B cell (primary cell): Measurements from ENCODE around the gene PREB. TPM values are rescaled to one million over a fixed set of nuclear protein-coding genes. Genes with fewer than 3 reads are reported as not detected.

Source experiments
- ATAC-seq: fragments of 200-7000 bp; cut with Tn5 transposase; one replicate; pipeline ENCODE4 v1.10.0; 2021; ENCODE audit warnings: low read depth, mild to moderate bottlenecking, moderate number of reproducible peaks, moderate library complexity
- CTCF ChIA-PET: fragments of 350-600 bp; sonication (Branson Sonifier 250); formaldehyde crosslinking; loops from one replicate; lab custom pipeline; 2021; ENCODE audit warnings: antibody characterized with exemption, inconsistent platforms; lab: Charles Lee
- POLR2A ChIA-PET: fragments of 350-600 bp; sonication (Branson Sonifier 250); formaldehyde crosslinking; loops from one replicate; lab custom pipeline; 2021; ENCODE audit warnings: antibody characterized with exemption; lab: Charles Lee
- DNase-seq: peaks from one replicate; pipeline ENCODE4 v3.0.0; 2013
- H2AFZ ChIP-seq: 2 replicates; pipeline ENCODE4 v1.6.1; 2012; ENCODE audit warnings: mild to moderate bottlenecking, low read depth, low read length; ENCODE audit not compliant: insufficient read depth, poor library complexity, severe bottlenecking
- H3K27ac ChIP-seq, 2 donors: 1 replicate in 1 of 2; 2 replicates in 1 of 2; pipeline ENCODE4 v1.5.1; 2012 to 2013; ENCODE audit warnings: low read length in 2 of 2, mild to moderate bottlenecking in 2 of 2, moderate library complexity in 1 of 2
- H3K27me3 ChIP-seq, 4 experiments: fragments of 200-600 bp in 1 of 4; sonication (generic) in 1 of 4; replicated peaks in 1 of 4; 1 replicate in 2 of 4; 2 replicates in 2 of 4; pipeline versions ENCODE4 v1.6.1 to v1.7.0; 2013 to 2016; ENCODE audit warnings: low read length in 3 of 4, mild to moderate bottlenecking in 2 of 4, mixed read lengths in 1 of 4, moderate library complexity in 1 of 4; ENCODE audit not compliant: insufficient read depth in 4 of 4, control insufficient read depth in 3 of 4; ENCODE audit errors: control extremely low read depth in 1 of 4
- H3K36me3 ChIP-seq, 2 experiments: replicated peaks in 1 of 2; 1 replicate in 1 of 2; 2 replicates in 1 of 2; pipeline versions ENCODE4 v1.6.1 to v1.7.1; 2013; ENCODE audit warnings: low read length in 1 of 2; ENCODE audit not compliant: insufficient read depth in 2 of 2, control insufficient read depth in 1 of 2; ENCODE audit errors: control extremely low read depth in 1 of 2, extremely low read depth in 1 of 2
- H3K4me1 ChIP-seq, 2 donors: fragments of 200-600 bp in 1 of 2; sonication (generic) in 1 of 2; 1 replicate in 1 of 2; 2 replicates in 1 of 2; pipeline versions ENCODE4 v1.5.1 to v1.6.1; 2013 to 2017; ENCODE audit warnings: low read length in 2 of 2; ENCODE audit not compliant: control insufficient read depth in 2 of 2, insufficient read depth in 2 of 2
- H3K4me2 ChIP-seq: replicated peaks from 2 replicates; pipeline ENCODE3; 2012; ENCODE audit warnings: mild to moderate bottlenecking, low read depth, low read length; ENCODE audit not compliant: poor library complexity, severe bottlenecking
- H3K4me3 ChIP-seq, 5 experiments: fragments of 200-600 bp in 1 of 5; sonication (generic) in 1 of 5; 1 replicate in 3 of 5; 2 replicates in 2 of 5; pipeline versions ENCODE4 v1.5.1 to v1.7.0; 2011 to 2016; ENCODE audit warnings: low read length in 4 of 5, mild to moderate bottlenecking in 4 of 5, low read depth in 2 of 5, control low read depth in 1 of 5, moderate library complexity in 1 of 5; ENCODE audit not compliant: insufficient read depth in 1 of 5; ENCODE audit errors: control extremely low read depth in 1 of 5, extremely low read depth in 1 of 5
- H3K79me2 ChIP-seq: fragments of 200-600 bp; sonication (generic); one replicate; pipeline ENCODE4 v1.6.0; 2016; ENCODE audit warnings: low read length; ENCODE audit not compliant: control insufficient read depth, insufficient read depth
- H3K9ac ChIP-seq: fragments of 200-600 bp; sonication (generic); 2 replicates; pipeline ENCODE4 v1.6.1; 2017; ENCODE audit warnings: mild to moderate bottlenecking, low read length, moderate library complexity
- H3K9me3 ChIP-seq, 3 donors: one replicate each; pipeline versions ENCODE4 v1.6.1 to v1.7.1; 2013; ENCODE audit warnings: low read length in 2 of 3; ENCODE audit not compliant: control insufficient read depth in 2 of 3, insufficient read depth in 1 of 3; ENCODE audit errors: control extremely low read depth in 1 of 3
- H4K20me1 ChIP-seq: 2 replicates; pipeline ENCODE4 v1.6.0; 2012; ENCODE audit warnings: mild to moderate bottlenecking, low read length; ENCODE audit not compliant: insufficient read depth, control insufficient read depth, poor library complexity, severe bottlenecking
- H3K27ac Mint-ChIP-seq: one replicate; pipeline ENCODE4 v1.8.0; 2021; ENCODE audit warnings: mixed read lengths
- H3K27me3 Mint-ChIP-seq: one replicate; pipeline ENCODE4 v1.8.0; 2021; ENCODE audit warnings: mixed read lengths
- H3K4me1 Mint-ChIP-seq: one replicate; pipeline ENCODE4 v1.8.0; 2021; ENCODE audit warnings: mixed read lengths
- H3K4me3 Mint-ChIP-seq: one replicate; pipeline ENCODE4 v1.8.0; 2021; ENCODE audit warnings: mixed read lengths
- H3K9me3 Mint-ChIP-seq: one replicate; pipeline ENCODE4 v1.8.0; 2022; ENCODE audit warnings: mixed read lengths; ENCODE audit not compliant: insufficient read depth
- CTCF ChIP-seq: fragments of 200-600 bp; IDR thresholded peaks from one replicate; pipeline ENCODE4 v1.8.0; 2022; ENCODE audit warnings: antibody characterized with exemption, mild to moderate bottlenecking
- EZH2 ChIP-seq: IDR thresholded peaks from 2 replicates; pipeline ENCODE4 v1.6.1; 2012; ENCODE audit warnings: borderline replicate concordance, low read depth, mild to moderate bottlenecking, moderate library complexity, low read length; ENCODE audit not compliant: insufficient read depth, poor library complexity, severe bottlenecking
- WGBS: methylation state at CpG from one replicate; pipeline ENCODE4 v1.1.5; 2013; ENCODE audit warnings: missing lambda C conversion rate; ENCODE audit not compliant: insufficient coverage; 5-methylcytosine and 5-hydroxymethylcytosine counted together
- intact Hi-C: fragments of 100-400 bp; cut with micrococcal nuclease; formaldehyde crosslinking; loops from one replicate; pipeline ENCODE4 v1.10.0; 2022
- polyA plus RNA-seq: library from polyadenylated mRNA; depleted of rRNA; stranded (reverse); fragments of >200 nt; gene quantifications from 2 replicates; pipeline ENCODE4 v1.2.3, GENCODE V29; 2012
- total RNA-seq, 2 donors: library from RNA; stranded (reverse); fragments of 120-200 nt in 1 of 2; gene quantifications; 1 replicate in 1 of 2; 2 replicates in 1 of 2; pipeline versions ENCODE4 v1.2.3 to v1.2.4, GENCODE V29; 2013 to 2022

Gene PREB
- total and polyA plus RNA-seq, 2 donors (not counting 1 experiment from before 2014, with no cell fraction given): 46.0 to 88.9 TPM

GRCh38 chr2:27162151-27163121, 28.0 kb upstream of the PREB start:
- no peak for DNase-seq
- Mint-ChIP-seq H3K9me3 (no peaks in the 10 kb centered on the region), H3K4me1 (peaks cover 20% of the 10 kb centered on the region), H3K27me3 (peaks cover 3% of the 10 kb centered on the region), H3K4me3 (no peak overlapping the region), H3K27ac (no peak overlapping the region)
- Histone ChIP-seq H3K4me2 (no peak overlapping the region), H3K9ac (no peak overlapping the region), H4K20me1 (no peaks in the 10 kb centered on the region), H3K4me1 (peaks cover 19 to 22% of the 10 kb centered on the region in 2 donors), H3K79me2 (no peaks in the 10 kb centered on the region), H3K9me3 (peaks cover 0 to 3% (median 0%) of the 10 kb centered on the region in 3 donors), H3K27ac (no peak overlapping the region), H3K4me3 (no peak overlapping the region), H2AFZ (no peak overlapping the region), H3K27me3 (no peaks in the 10 kb centered on the region), H3K36me3 (no peaks in the 10 kb centered on the region)
- intact Hi-C loops: no loop called here
- ChIA-PET CTCF (no interaction called here), POLR2A (no interaction called here)
- TF ChIP-seq CTCF (no peak), EZH2 (no peak)
- ATAC-seq: no peak
- 97% methylated on average over 8 of the region's 15 CpGs for WGBS

DNA sequence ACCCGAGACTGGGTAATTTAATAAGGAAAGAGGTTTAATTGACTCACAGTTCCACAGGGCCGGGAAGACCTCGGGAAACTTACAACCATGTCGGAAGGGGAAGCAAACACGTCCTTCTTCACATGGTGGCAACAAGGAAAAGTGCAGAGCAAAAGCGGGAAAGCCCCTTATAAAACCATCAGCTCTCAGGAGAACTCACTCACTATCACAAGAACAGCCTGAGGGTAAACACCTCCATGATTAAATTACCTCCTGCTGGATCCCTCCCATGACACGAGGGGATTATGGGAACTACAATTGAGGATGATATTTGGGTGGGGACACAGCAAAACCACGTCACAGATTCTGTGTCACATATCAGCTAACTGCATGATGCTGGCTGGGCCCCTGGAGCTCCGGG, 25.8 kb upstream of the PREB start:
- ChIA-PET CTCF (interaction anchor here (1.6 kb wide), 1 partner anchor 10 kb away, joined by 6 read pairs; no protein-coding TSS in a partner anchor), POLR2A (no interaction called here)
- 80% methylated on average over 1 of the region's 9 CpGs for WGBS

More for the DNA sequence above, 25.8 kb upstream of the PREB start:
- Histone ChIP-seq H2AFZ (no peak overlapping the region), H3K27ac (no peak overlapping the region), H3K36me3 (no peaks in the 10 kb centered on the region), H4K20me1 (no peaks in the 10 kb centered on the region), H3K9me3 (no peaks in the 10 kb centered on the region), H3K4me2 (no peak overlapping the region), H3K4me1 (peaks cover 15 to 18% of the 10 kb centered on the region in 2 donors), H3K79me2 (no peaks in the 10 kb centered on the region), H3K9ac (no peak overlapping the region), H3K27me3 (no peaks in the 10 kb centered on the region), H3K4me3 (no peak overlapping the region)
- H3K4me1 Mint-ChIP-seq: peaks cover 16% of the 10 kb centered on the region
- ATAC-seq (no peak), DNase-seq (no peak)
- no peak overlapping the region for H3K27ac Mint-ChIP-seq
- peaks cover 3% of the 10 kb centered on the region for H3K27me3 Mint-ChIP-seq
- intact Hi-C loops: no loop called here
- no peaks in the 10 kb centered on the region for H3K9me3 Mint-ChIP-seq
- H3K4me3 Mint-ChIP-seq: no peak overlapping the region
- TF ChIP-seq EZH2: no peak
- no peak for TF ChIP-seq CTCF
